Suprapubic skin (tissue), 4 donors: ENCODE results near the gene POLR1H.

ENCODE experiments used
- EP300 ChIP-seq: sonication (generic); formaldehyde crosslinking; IDR thresholded peaks from one replicate; pipeline ENCODE4 v1.6.1; 2017; ENCODE audit warnings: antibody characterized with exemption
- POLR2A ChIP-seq, 2 donors: fragments of 450-650 bp; IDR thresholded peaks; one replicate each; pipeline ENCODE4 v1.6.1; 2017; ENCODE audit warnings: antibody characterized with exemption in 2 of 2, mild to moderate bottlenecking in 2 of 2, moderate library complexity in 2 of 2
- POLR2AphosphoS5 ChIP-seq, 3 donors: sonication (generic); formaldehyde crosslinking; IDR thresholded peaks; one replicate each; pipeline ENCODE4 v1.6.1; 2017; ENCODE audit warnings: antibody characterized with exemption in 3 of 3
- TF ChIP-seq, protein P1 (sequence below), 2 donors: fragments of 200-600 bp in 1 of 2; fragments of 450-650 bp in 1 of 2; sonication (generic) in 1 of 2; IDR thresholded peaks; one replicate each; pipeline ENCODE4 v1.5.1; 2016 to 2019; ENCODE audit warnings: antibody characterized with exemption in 2 of 2, mild to moderate bottlenecking in 1 of 2, moderate library complexity in 1 of 2

DNA sequence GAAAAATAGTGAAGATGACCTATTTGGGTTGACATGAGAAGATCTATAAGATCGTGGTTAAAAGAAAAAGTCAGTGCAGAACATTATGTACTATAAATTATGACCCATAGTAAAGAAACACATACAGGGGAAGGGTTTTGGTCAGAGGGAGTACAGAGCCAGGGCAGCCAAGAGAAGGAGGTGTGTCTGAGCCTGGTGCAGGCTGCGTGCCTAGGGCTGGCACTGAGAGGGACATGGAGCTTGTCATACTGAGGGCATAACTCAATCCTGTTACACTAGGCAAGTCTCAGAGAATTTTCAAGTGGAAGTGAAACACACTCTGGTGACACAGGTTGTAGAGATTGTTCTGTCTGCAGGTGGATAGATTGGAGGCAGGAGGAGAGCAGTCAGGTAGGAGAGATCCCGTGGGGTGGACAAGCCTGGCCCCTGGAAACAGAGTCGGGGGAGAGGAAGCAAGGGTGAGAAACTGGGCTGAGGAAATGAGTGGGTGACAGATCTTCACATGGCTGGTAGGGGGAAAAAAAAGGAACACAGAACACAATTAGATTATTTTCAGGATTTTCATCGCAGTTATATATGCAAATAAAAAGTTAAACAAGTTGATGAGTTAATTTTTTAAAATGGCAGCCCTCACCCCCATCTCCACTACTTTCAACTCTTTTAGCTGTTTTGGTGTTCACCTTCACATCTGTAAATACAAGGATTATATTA, 33.0 kb downstream of the POLR1H start:
- TF ChIP-seq, protein P1, sequence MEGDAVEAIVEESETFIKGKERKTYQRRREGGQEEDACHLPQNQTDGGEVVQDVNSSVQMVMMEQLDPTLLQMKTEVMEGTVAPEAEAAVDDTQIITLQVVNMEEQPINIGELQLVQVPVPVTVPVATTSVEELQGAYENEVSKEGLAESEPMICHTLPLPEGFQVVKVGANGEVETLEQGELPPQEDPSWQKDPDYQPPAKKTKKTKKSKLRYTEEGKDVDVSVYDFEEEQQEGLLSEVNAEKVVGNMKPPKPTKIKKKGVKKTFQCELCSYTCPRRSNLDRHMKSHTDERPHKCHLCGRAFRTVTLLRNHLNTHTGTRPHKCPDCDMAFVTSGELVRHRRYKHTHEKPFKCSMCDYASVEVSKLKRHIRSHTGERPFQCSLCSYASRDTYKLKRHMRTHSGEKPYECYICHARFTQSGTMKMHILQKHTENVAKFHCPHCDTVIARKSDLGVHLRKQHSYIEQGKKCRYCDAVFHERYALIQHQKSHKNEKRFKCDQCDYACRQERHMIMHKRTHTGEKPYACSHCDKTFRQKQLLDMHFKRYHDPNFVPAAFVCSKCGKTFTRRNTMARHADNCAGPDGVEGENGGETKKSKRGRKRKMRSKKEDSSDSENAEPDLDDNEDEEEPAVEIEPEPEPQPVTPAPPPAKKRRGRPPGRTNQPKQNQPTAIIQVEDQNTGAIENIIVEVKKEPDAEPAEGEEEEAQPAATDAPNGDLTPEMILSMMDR (IDR thresholded peaks at IDR 0.05): no peak
- TF ChIP-seq EP300: no peak
- no peak for TF ChIP-seq POLR2A (IDR thresholded peaks at IDR 0.05)
- no peak for TF ChIP-seq POLR2AphosphoS5 (IDR thresholded peaks at IDR 0.05)
